HG03045 (cell line): ENCODE data around the gene PTGIR.
A peak's percentile ranks its signal among the peaks of the same experiment; 100 is the strongest.

Source experiments
- ATAC-seq: cut with Tn5 transposase; IDR thresholded peaks from one replicate; pipeline ENCODE4 v1.9.1; 2021; ENCODE audit warnings: mild to moderate bottlenecking, moderate library complexity; ENCODE audit not compliant: unreplicated experiment

The PTGIR gene, protein sequence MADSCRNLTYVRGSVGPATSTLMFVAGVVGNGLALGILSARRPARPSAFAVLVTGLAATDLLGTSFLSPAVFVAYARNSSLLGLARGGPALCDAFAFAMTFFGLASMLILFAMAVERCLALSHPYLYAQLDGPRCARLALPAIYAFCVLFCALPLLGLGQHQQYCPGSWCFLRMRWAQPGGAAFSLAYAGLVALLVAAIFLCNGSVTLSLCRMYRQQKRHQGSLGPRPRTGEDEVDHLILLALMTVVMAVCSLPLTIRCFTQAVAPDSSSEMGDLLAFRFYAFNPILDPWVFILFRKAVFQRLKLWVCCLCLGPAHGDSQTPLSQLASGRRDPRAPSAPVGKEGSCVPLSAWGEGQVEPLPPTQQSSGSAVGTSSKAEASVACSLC

GRCh38 chr19:46624958-46625661 is at the start of gene PTGIR:
Gene PTGIR (minus strand): TSS chr19:46625089. CDS start chr19:46624225, 864 bp downstream.
- ATAC-seq: no peak

- ATAC-seq: no peak
Measured at GRCh38 chr19:46670813-46671212, 45.9 kb upstream of the PTGIR start.

GRCh38 chr19:46668662-46669061 is 43.8 kb upstream of the PTGIR start:
- ATAC-seq: no peak

GRCh38 chr19:46665072-46665471 is 40.2 kb upstream of the PTGIR start:
- ATAC-seq: no peak

DNA sequence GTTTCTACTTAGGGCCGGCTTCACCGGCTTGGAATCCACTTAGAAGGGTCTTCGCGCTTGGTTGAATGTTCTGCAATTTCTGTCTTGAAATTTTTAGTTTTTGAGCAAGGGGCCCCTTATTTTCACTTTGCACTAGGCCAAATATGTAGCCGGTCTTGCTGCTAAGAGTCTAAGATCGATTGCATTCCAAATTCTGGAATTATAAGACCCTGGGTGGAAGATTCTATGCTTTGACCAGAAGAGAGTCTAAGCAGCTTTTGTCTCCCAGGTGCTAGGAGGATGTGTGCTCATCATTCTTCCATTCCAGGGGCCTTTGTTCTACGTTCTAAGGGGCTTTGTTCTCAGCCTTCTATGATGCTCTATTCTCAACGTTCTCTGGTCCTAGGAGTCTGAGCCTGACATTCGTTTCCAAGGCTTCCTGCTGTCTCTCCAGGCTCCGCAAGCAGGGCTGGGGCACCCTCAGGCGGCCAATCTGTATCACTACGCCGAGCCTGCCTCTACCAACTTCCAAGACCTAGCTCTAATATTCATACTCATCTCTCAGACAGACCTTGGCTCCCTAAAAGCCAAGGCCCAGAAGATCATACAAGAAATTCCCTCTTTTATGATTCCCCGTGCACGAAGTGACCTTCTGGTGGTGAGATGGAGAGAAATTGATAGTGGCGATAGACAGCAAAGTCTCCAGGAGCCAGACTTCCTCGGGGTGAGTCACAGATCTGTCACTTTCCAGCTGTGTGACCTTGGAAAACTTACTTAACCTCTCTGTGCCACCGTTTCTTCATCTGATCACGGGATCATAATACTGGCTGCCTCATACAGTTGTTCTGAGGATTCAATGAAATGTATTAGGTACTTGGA is 37.1 kb upstream of the PTGIR start:
- no peak for ATAC-seq

GRCh38 chr19:46661020-46661731 is 36.3 kb upstream of the PTGIR start, which contains the start of gene DACT3:
Gene DACT3 (minus strand): TSS chr19:46661182. CDS start chr19:46661064, 118 bp downstream.
- peak; percentile 93 for ATAC-seq

DNA sequence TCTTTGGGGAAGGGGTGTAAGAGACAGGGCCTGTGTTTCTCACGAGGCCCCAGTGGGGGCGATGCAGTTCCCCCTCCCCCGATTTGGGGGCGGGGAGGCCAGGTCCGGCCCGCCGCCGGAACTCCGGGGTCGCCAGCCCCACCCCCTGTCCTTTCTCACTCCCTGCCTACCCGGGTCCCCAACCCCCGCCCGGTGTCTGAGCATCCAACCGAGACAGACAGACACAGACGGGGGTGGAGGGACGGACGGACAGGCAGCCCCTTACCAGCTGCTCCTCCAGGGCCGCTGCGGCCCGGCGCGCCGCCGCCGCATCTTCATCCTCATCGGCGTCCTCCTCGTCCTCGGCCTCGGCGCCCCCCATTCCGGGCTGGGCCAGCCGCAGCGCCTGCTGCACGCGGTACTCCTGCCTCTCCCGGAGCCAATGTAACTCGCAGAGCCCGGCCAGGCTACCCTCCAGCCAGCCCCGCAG is 35.7 kb upstream of the PTGIR start:
- no peak for ATAC-seq

DNA sequence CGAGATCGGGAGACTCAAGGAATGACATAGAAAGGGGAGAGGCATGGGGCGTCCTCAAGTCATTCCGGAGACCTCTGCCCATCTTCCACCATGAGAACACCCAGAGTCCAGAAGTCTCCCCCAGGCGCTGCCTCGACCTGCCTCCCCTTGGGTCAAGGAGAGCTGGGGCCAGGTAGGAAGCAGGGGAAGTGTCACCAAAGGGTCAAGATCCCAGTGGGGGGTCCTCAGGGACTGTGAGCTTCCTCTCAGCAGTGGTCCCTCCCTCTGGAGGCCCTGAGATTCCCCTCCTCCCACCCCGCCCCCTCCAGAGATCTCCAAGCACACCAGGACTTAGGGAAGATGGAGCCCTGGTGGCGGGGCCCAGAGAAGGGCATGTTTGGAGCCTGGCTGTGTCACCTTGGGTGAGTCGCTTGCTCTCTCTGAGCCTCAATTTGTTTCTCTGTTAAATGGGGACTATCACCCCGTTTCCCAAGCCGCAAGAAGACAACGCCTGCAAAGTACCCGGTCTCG is 35.2 kb upstream of the PTGIR start:
- no peak for ATAC-seq

DNA sequence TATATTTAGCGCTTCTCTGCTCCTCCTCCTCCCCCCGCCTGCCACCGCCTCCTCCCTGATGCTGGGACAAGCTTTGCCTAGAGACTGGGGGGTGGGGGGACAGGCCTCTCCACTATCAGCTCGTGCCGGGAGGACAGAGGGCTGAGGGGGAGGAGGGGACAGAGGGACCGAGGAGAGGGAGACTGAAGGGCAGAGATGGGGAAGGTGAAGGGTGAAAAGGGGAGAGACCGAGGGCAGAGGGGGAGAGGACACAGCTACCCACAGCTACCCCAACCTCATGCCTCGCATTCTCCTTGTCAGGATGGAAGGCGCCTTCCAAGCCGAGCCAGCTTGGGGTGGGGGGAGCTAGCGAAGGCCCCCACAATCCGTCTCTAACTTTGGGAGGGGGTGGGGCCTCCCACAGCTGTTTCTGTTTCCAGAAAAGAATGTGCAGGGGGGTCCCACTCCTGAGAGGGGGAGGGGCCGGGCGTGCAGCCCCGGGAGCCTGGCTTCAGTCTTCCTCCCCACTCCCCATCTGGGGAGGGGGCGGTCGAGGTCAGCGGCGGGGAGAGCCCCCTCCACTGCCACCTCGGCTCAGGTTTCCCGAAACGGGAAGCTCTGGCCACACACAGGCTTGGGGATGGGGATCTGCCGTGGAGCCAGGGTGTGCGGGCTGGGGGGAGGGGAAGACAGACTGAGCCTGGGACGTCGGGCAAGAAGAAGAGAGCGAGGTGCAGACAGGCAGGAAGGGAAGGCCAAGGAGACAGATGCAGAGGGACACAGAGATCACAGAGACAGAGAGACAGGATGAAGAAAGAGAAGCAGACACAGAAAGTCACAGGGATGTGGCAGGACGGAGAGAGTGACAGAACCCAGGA is 34.5 kb upstream of the PTGIR start:
- no peak for ATAC-seq

DNA sequence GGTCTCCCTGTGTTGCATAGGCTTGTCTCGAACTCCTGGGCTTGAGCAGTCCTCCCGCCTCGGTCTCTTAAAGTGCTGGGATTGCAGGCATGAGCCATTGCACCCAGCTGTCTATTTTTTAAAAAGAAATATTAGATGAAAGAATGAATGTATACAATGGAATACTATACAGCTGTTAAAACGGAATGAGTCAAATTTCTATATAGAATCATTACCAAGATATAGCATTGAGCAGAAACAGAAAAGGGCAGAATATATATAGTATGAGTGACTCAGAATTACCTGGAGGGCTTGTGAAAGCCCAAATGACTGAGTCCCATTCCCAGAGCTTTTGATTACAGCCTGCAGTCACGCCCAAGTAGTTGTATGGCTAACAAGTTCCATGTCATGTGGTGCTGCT is 31.7 kb upstream of the PTGIR start:
- no peak for ATAC-seq

- ATAC-seq: no peak
Measured at GRCh38 chr19:46654621-46655152, 29.8 kb upstream of the PTGIR start.

DNA sequence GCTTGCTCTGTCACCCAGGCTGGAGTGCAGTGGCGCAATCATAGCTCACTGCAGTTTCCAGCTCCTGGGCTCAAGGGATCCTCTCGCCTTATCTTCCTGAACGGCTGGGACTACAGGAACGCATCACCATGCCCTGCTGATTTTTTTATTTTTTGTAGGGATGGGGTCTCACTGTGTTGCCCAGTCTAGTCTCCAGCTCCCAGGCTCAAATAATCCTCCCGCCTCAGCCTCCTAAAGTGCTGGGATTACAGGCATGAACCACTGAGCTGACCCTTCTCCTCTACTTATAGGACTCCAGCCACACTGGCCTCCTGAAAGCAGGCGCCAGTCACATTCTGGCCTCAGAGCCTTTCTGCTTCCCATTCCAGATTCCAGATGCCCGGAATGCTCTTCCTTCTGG is 25.6 kb upstream of the PTGIR start:
- ATAC-seq: no peak

GRCh38 chr19:46648961-46649960 is 24.4 kb upstream of the PTGIR start:
- no peak for ATAC-seq

- no peak for ATAC-seq
Measured at GRCh38 chr19:46648060-46648960, 23.4 kb upstream of the PTGIR start.

- no peak for ATAC-seq
Measured at GRCh38 chr19:46646402-46646801, 21.5 kb upstream of the PTGIR start.

DNA sequence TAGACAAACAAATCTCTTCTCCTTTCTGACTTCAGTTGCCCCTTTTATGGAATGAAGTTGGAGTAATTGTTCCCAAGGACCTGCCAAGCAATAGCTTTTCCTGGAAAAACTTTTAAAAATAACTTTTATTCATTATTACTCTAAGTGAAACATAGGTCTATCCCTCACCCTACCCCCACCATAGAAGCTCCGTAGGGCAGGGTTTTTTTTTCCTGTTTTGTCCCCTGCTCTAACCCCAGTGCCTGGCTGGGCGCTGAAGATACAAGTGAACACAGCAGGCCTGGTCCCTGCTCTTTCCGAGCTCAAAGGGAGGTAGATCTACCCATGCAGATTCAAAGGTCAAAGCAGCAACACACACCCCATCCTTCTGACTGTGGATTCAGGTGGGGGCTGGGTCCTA is 19.8 kb upstream of the PTGIR start:
- no peak for ATAC-seq

- no peak for ATAC-seq
Measured at GRCh38 chr19:46640656-46641055, 15.8 kb upstream of the PTGIR start.
